C4-2B (cell line): Measurements from ENCODE around the gene RAB11FIP4.

ENCODE experiments used
- ZFX ChIP-seq: fragments of 450-650 bp; IDR thresholded peaks from 2 replicates; pipeline ENCODE4 v1.6.1; 2017
- TF ChIP-seq, protein P1 (sequence below): fragments of 450-650 bp; conservative IDR thresholded peaks from 2 replicates; pipeline ENCODE4 v1.5.1; 2017; ENCODE audit warnings: mild to moderate bottlenecking

- TF ChIP-seq, protein P1, sequence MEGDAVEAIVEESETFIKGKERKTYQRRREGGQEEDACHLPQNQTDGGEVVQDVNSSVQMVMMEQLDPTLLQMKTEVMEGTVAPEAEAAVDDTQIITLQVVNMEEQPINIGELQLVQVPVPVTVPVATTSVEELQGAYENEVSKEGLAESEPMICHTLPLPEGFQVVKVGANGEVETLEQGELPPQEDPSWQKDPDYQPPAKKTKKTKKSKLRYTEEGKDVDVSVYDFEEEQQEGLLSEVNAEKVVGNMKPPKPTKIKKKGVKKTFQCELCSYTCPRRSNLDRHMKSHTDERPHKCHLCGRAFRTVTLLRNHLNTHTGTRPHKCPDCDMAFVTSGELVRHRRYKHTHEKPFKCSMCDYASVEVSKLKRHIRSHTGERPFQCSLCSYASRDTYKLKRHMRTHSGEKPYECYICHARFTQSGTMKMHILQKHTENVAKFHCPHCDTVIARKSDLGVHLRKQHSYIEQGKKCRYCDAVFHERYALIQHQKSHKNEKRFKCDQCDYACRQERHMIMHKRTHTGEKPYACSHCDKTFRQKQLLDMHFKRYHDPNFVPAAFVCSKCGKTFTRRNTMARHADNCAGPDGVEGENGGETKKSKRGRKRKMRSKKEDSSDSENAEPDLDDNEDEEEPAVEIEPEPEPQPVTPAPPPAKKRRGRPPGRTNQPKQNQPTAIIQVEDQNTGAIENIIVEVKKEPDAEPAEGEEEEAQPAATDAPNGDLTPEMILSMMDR, result no peak
- TF ChIP-seq ZFX, result no peak
Observed at GRCh38 chr17:31491376-31492131, 100.1 kb downstream of the RAB11FIP4 start.
